Esophagus squamous epithelium (tissue), 5 donors: ENCODE results near the gene CELA3B. TPM values are rescaled to one million over a fixed set of nuclear protein-coding genes. Genes with fewer than 3 reads are reported as not detected.

ENCODE experiments used
- DNase-seq: peaks from one replicate; lab custom pipeline; 2025; lab: John Stamatoyannopoulos, UW
- H3K27ac ChIP-seq, 4 donors: fragments of 200-600 bp; sonication (generic); one replicate each; pipeline ENCODE4 v1.5.1; 2016 to 2019; ENCODE audit warnings: mild to moderate bottlenecking in 1 of 4
- H3K27me3 ChIP-seq, 4 donors: fragments of 200-600 bp; sonication (generic); 1 replicate in 3 of 4; 2 replicates in 1 of 4; pipeline versions ENCODE4 v1.5.1 to v1.6.0; 2017 to 2021; ENCODE audit warnings: antibody characterized with exemption in 1 of 4
- H3K36me3 ChIP-seq, 3 donors: fragments of 200-600 bp; sonication (generic); one replicate each; pipeline ENCODE4 v1.5.1; 2016 to 2019
- H3K4me1 ChIP-seq, 3 donors: fragments of 200-600 bp; sonication (generic); one replicate each; pipeline ENCODE4 v1.5.1; 2017 to 2019
- H3K4me3 ChIP-seq, 4 donors: fragments of 200-600 bp; sonication (generic); 1 replicate in 3 of 4; 2 replicates in 1 of 4; pipeline ENCODE4 v1.5.1; 2016 to 2019; ENCODE audit warnings: mild to moderate bottlenecking in 2 of 4, moderate library complexity in 1 of 4
- H3K9me3 ChIP-seq, 3 donors: fragments of 200-600 bp; sonication (generic); one replicate each; pipeline ENCODE4 v1.5.1; 2016 to 2019
- POLR2A ChIP-seq, 4 donors: fragments of 450-650 bp; IDR thresholded peaks; one replicate each; pipeline ENCODE4 v1.6.1; 2017; ENCODE audit warnings: antibody characterized with exemption in 4 of 4, mild to moderate bottlenecking in 4 of 4, moderate library complexity in 3 of 4
- WGBS, 2 donors: methylation state at CpG; one replicate each; pipeline ENCODE4 v1.1.5; 2018; 5-methylcytosine and 5-hydroxymethylcytosine counted together
- intact Hi-C: fragments of 100-400 bp; cut with DNase I; formaldehyde crosslinking; loops from one replicate; pipeline ENCODE4 v1.15.0; 2022
- total RNA-seq, 4 donors: library from RNA; depleted of rRNA; stranded (reverse); fragments of >200 nt; gene quantifications; one replicate each; pipeline ENCODE4 v1.1.0, GENCODE V29; 2016
- TF ChIP-seq, protein P1 (sequence below), 6 experiments: fragments of 450-650 bp in 4 of 6; fragments of 200-600 bp in 2 of 6; sonication (generic) in 2 of 6; IDR thresholded peaks; one replicate each; pipeline ENCODE4 v1.5.1; 2016 to 2019; ENCODE audit warnings: antibody characterized with exemption in 6 of 6, mild to moderate bottlenecking in 4 of 6, moderate library complexity in 4 of 6
- donor health status: DM: yes; HTN: yes; CAD: no.

The CELA3B gene
- total RNA-seq, 4 donors from 2014 or later: not detected

GRCh38 chr1:22021061-22021460, 44.2 kb downstream of the CELA3B start:
- 72 to 84% methylated on average over 2 to 6 of the region's 6 CpGs for WGBS, 2 donors
- H3K27me3 ChIP-seq: no peaks in the 10 kb centered on the region

DNA sequence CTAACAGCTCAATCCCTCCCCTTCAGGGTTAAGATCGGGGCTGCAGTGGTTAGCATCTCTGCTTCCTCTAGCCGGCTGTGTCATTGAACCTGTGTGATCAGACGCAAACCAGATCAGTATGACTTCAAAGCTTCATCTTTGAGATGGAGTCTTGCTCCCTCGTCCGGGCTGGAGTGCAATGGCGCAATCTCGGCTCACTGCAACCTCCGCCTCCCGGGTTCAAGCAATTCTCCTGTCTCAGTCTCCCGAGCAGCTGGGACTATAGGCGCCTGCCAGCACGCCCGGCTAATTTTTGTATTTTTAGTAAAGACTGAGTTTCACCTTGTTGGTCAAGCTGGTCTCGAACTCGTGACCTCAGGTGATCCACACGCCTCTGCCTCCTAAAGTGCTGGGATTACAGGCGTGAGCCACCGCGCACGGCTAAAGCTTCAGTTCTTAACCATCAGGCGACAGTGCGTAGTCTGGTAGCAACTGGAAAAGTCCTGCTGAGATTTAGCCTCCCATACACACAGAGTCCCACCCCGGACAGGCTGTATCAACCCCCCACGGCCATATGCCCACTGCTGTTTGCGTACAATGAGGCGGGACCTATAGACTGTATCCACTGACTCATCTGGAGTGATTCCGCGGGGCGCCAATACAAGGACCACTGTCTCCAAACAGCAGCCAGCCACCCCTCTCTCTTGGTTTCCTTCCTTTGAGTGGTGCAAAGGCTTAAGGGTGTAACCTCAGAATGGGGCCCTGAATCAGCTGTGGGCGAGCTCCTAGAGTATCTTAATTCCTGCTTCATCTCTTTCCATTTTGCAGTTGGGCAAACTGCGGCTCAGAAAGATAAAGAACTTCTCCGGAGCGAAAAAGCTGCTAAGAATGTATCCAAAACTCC, 47.9 kb downstream of the CELA3B start:
- H3K4me1 ChIP-seq: peaks cover 10 to 36% (median 14%) of the 10 kb centered on the region in 3 donors
- 6 to 20% methylated on average over 23 to 25 of the region's 33 CpGs for WGBS, 2 donors
- intact Hi-C loops: no loop called here
- no peaks in the 10 kb centered on the region for H3K27me3 ChIP-seq
- no peak for DNase-seq
- no peaks in the 10 kb centered on the region for H3K36me3 ChIP-seq
- peak overlapping the region; percentile 97 to 100 (median 100) for H3K27ac ChIP-seq
- H3K9me3 ChIP-seq: no peaks in the 10 kb centered on the region
- H3K4me3 ChIP-seq: peak overlapping the region; percentile 90 to 98 (median 95)
- TF ChIP-seq, protein P1, sequence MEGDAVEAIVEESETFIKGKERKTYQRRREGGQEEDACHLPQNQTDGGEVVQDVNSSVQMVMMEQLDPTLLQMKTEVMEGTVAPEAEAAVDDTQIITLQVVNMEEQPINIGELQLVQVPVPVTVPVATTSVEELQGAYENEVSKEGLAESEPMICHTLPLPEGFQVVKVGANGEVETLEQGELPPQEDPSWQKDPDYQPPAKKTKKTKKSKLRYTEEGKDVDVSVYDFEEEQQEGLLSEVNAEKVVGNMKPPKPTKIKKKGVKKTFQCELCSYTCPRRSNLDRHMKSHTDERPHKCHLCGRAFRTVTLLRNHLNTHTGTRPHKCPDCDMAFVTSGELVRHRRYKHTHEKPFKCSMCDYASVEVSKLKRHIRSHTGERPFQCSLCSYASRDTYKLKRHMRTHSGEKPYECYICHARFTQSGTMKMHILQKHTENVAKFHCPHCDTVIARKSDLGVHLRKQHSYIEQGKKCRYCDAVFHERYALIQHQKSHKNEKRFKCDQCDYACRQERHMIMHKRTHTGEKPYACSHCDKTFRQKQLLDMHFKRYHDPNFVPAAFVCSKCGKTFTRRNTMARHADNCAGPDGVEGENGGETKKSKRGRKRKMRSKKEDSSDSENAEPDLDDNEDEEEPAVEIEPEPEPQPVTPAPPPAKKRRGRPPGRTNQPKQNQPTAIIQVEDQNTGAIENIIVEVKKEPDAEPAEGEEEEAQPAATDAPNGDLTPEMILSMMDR (IDR thresholded peaks at IDR 0.05): peak in 1 of 6 experiments; percentile 18
- no peak for TF ChIP-seq POLR2A (IDR thresholded peaks at IDR 0.05)

More at GRCh38 chr1:22021061-22021460, 44.2 kb downstream of the CELA3B start:
- no peak for DNase-seq
- TF ChIP-seq, protein P1 (IDR thresholded peaks at IDR 0.05): no peak
- no peak for TF ChIP-seq POLR2A (IDR thresholded peaks at IDR 0.05)
- H3K4me3 ChIP-seq: no peak overlapping the region
- H3K36me3 ChIP-seq: no peaks in the 10 kb centered on the region
- H3K4me1 ChIP-seq: peaks cover 9 to 35% (median 10%) of the 10 kb centered on the region in 3 donors
- H3K27ac ChIP-seq: no peak overlapping the region
- no peaks in the 10 kb centered on the region for H3K9me3 ChIP-seq
- intact Hi-C loops: no loop called here

GRCh38 chr1:22025368-22026155, 48.7 kb downstream of the CELA3B start:
- H3K27me3 ChIP-seq: no peaks in the 10 kb centered on the region
- H3K27ac ChIP-seq: peak overlapping the region; percentile 97 to 100 (median 100)
- peak in 2 of 4 donors; percentile 77 to 85 for TF ChIP-seq POLR2A (IDR thresholded peaks at IDR 0.05)
- TF ChIP-seq, protein P1 (IDR thresholded peaks at IDR 0.05): peak in 1 of 6 experiments; percentile 7
- DNase-seq: peak; percentile 42
- H3K4me3 ChIP-seq: peak overlapping the region; percentile 90 to 98 (median 95)
- H3K36me3 ChIP-seq: no peaks in the 10 kb centered on the region
- H3K9me3 ChIP-seq: no peaks in the 10 kb centered on the region
- 0% methylated on average over 15 to 24 of the region's 42 CpGs for WGBS, 2 donors
- intact Hi-C loops: no loop called here
- H3K4me1 ChIP-seq: peaks cover 10 to 35% (median 14%) of the 10 kb centered on the region in 3 donors

DNA sequence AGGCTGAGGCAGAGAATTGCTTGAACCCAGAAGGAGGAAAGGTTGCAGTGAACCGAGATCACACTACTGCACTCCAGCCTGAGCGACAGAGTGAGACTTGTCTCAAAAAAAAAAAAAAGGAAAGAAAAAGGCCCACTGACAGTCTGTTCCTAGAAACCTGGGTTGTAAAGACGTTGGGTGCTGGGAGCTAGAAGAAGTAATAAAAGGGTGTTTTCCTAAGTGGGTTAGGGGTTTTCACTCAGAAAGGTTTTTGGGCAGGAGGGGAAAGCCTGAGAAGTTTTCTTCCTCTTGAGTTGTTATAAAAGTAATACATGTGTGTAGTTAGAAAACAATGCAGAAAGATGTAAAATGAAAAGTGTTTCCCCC, 50.1 kb downstream of the CELA3B start:
- intact Hi-C loops: no loop called here
- Histone ChIP-seq H3K36me3 (no peaks in the 10 kb centered on the region), H3K9me3 (no peaks in the 10 kb centered on the region), H3K4me3 (no peak overlapping the region), H3K27me3 (no peaks in the 10 kb centered on the region), H3K27ac (no peak overlapping the region), H3K4me1 (peaks cover 10 to 35% (median 14%) of the 10 kb centered on the region in 3 donors)
- no peak for TF ChIP-seq POLR2A (IDR thresholded peaks at IDR 0.05)
- TF ChIP-seq, protein P1 (IDR thresholded peaks at IDR 0.05): no peak
- 42 to 70% methylated on average over 2 to 3 of the region's 3 CpGs for WGBS, 2 donors
- DNase-seq: no peak
